GM19397 (cell line): ENCODE measurements around the gene IKZF1.

ENCODE experiments used
- ATAC-seq: cut with Tn5 transposase; IDR thresholded peaks from one replicate; pipeline ENCODE4 v1.9.1; 2021; ENCODE audit warnings: mild to moderate bottlenecking, moderate library complexity; ENCODE audit not compliant: unreplicated experiment

IKZF1 gene

DNA sequence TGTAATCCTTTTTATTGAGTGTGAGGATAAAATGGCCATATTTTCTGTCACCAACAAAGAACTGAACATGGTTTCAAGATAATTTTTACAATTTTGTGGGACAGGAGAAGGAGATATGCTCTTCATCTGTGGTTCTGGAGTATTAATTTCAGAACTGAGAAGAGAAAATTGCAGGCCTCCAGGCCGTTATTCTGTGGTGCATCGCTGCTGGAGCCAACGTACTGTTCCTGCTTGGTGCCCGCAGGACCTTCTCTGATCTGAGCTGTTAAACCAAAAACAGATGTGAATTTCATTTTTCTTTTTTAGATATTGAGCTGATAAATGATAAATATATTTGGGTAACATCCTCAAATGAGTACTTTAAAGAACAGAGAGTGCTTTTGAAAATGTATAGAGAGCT is 63.9 kb downstream of the IKZF1 start:
- ATAC-seq: no peak

- ATAC-seq: no peak
These were observed 64.9 kb downstream of the IKZF1 start for GRCh38 chr7:50369143-50370026.

- ATAC-seq: no peak
These were observed 66.4 kb downstream of the IKZF1 start for GRCh38 chr7:50370884-50371283.

- ATAC-seq: no peak
These were observed 67.1 kb downstream of the IKZF1 start for GRCh38 chr7:50371551-50372021.

DNA sequence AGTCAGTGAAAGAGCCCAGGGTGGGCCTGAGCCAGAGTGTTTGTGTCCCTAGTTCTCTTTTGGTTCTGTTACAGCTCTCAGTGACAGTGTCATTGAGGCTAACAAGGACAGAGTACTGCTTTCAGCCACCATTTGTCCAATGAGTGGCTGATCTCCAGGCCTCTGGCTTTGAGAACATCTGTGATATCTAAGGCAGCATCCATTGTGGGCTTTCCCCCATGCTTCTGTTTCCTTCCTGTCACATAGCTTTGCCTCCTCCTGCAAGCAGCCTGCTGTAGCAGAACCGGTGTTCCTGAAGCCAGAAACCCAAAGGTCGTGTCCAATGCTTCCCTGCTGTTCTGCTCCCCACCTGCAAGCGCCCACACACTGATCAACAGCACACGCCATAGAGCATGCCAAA is 68.4 kb downstream of the IKZF1 start:
- no peak for ATAC-seq

- ATAC-seq: no peak
These were observed 71.7 kb downstream of the IKZF1 start for GRCh38 chr7:50376056-50376820.

- ATAC-seq: no peak
These were observed 72.8 kb downstream of the IKZF1 start for GRCh38 chr7:50377356-50377755.

- ATAC-seq: no peak
These were observed 74.6 kb downstream of the IKZF1 start for GRCh38 chr7:50379082-50379481.

DNA sequence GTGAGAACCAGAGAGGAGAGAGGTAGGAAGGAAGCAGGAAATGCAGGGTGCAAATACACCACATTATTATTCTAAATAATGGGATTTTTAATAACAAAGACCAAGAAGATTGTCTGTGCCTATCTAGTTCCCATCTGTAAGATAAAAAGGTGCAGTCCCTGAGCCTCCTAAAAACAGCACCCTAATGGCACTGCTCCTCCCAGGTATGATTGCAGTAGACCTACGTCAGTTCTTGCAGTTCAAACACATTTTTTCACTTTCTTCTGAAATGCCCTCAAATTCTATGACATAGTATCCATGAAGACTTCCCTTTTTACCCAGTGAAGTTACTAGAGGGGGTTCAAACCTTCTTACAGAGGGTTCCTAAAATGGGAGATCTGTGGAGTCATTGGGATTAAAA is 75.0 kb downstream of the IKZF1 start:
- no peak for ATAC-seq

GRCh38 chr7:50382455-50382854 is 77.9 kb downstream of the IKZF1 start:
- no peak for ATAC-seq

DNA sequence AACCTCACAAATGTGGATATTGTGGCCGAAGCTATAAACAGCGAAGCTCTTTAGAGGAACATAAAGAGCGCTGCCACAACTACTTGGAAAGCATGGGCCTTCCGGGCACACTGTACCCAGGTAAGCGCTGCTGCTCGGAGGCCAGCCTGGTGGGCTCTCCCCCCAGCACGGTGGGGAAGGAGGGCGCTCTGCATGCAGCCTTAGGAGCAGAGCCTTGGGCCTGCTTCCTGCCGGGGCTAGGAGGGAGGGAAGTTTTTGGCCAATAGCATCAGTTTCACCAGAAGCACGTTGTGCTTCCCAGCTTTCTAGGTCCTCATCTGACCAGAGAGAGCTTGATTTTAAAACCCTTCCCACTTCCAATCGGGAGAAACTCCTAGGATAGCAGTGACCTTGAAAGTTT is 82.8 kb downstream of the IKZF1 start:
- no peak for ATAC-seq

GRCh38 chr7:50389961-50390360 is 85.4 kb downstream of the IKZF1 start:
- ATAC-seq: no peak

GRCh38 chr7:50391386-50391785 is 86.9 kb downstream of the IKZF1 start:
- no peak for ATAC-seq

DNA sequence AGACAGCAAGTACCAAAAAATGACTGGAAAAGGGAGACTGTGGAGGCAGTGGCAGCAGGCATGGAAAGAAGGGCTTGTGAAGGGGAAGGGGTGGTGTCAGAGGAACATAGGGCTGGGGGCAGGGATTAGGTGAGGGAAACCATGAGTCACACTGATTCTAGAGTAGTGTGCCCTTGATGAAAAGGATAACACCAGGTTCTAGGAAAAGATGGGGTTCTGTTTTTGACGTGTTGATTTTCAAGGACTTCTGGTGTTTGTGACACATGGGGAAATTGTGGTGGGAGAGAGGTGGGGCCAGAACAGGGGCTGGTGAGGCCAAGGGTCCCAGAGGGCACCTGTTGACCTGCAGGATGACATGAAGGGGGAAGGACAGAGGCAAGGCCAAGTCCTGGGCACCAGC is 88.6 kb downstream of the IKZF1 start:
- no peak for ATAC-seq

- no peak for ATAC-seq
These were observed 89.2 kb downstream of the IKZF1 start for GRCh38 chr7:50393547-50394252.

DNA sequence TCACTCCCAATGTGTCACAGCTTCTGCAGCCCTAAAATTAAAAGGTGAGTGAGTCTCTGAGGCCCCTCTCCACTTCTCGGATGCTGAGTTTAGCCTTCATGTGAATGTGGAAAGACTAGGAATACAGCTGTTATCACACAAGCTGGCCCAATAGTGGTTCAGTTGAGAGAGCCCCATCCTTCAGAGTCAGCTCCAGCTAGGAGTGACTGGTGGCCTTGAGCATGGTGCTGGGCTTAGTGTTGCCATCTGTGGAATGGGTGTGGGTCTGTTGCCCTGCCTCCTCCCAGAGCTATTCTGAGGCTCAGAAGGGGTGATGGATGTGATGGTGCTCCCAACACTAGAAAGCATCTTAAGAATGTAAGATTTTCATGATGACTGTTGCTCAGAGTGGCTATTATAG is 89.8 kb downstream of the IKZF1 start:
- ATAC-seq: no peak

- no peak for ATAC-seq
These were observed 92.3 kb downstream of the IKZF1 start for GRCh38 chr7:50396856-50397255.

DNA sequence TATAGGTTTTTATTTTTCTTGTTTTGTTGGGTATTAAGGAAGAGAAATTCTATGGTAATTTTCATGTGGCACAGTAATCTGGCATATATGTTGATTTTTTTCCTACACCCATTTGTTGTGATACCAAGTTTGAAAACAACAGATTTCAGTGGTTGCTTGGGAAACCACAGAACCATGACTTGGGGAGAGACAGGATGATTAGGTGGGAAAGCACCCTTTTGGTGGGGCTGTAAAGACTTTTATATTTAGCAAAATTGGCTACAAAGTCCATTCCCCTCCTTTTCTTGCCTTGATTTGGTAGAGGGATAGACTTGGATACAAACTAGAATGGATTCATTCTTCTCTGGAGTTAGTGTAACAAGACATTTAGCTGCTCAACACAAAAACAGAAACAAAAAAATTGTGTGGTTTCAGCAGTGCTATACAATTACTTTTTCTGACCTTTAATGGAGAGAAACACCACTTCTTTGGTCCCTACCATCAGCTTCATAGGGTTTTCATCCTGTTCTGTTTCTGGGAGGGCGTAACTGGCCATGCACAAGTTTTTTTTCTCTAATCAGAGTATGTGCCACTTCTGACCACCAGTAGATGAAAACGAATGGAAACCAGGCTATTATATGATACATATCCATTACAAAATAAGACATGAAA is 92.9 kb downstream of the IKZF1 start:
- ATAC-seq: peak; percentile 50

DNA sequence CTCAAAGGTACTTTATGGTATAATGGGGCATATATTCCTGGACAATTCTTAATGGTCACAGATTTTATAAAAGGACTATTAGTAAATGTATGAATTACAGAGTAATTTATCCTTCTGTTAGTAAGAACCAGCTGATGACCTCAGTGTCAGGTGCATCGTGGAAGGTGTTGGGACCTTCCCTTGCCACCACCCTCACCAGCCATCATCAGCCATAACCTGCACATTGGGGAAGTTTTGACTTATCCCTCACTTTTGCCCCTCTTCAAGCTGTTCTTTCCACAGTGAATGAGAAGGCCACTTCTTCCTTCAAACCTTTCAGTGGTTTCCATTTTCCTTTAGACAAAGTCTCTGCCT is 93.4 kb downstream of the IKZF1 start:
- ATAC-seq: no peak

DNA sequence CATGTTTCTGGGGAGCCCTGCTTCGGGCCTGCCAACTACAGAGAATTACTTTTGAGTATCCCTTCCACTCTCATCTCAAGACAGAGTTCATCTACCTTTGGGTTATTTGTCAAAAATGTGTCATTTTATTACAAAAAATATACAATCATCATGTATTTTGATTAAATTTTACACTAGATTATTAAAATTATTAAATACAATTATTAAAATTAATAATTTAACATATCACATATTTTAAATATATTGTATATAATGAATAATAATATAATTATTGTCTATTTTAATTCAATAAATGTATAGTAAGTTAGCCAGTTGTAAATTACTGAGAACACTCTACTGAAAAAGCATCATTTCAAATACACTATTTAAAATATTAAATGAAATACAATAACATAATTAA is 94.7 kb downstream of the IKZF1 start:
- ATAC-seq: no peak

GRCh38 chr7:50399635-50400034 is 95.1 kb downstream of the IKZF1 start:
- no peak for ATAC-seq
